GM12878 (cell line): ENCODE results near the gene PLEKHG2. TPM values are rescaled to one million over a fixed set of nuclear protein-coding genes. Genes with fewer than 3 reads are reported as not detected.

ENCODE experiments used
- ATAC-seq: fragments of 200-7000 bp; cut with Tn5 transposase; 3 replicates; pipeline ENCODE4 v1.9.1; 2020; ENCODE audit warnings: mild to moderate bottlenecking, moderate library complexity
- BruUV-seq: library from RNA; stranded (reverse); fragments of 400-500 nt; replicated peaks from 2 replicates; lab custom pipeline; 2021; lab: Mats Ljungman, UMichigan
- CTCF ChIA-PET: fragments of 300-600 bp; sonication (Branson Sonifier 250); formaldehyde crosslinking; extraction: SDS; loops from one replicate; lab custom pipeline; 2021; ENCODE audit warnings: inconsistent platforms; lab: Yijun Ruan, JAX
- POLR2A ChIA-PET: fragments of 350-600 bp; formaldehyde crosslinking; extraction: SDS; loops from one replicate; lab custom pipeline; 2021; ENCODE audit warnings: inconsistent platforms; lab: Charles Lee
- RAD21 ChIA-PET: fragments of 300-600 bp; sonication (Branson Sonifier 250); formaldehyde crosslinking; loops from one replicate; lab custom pipeline; 2023; ENCODE audit warnings: antibody characterized with exemption; ENCODE audit not compliant: unreplicated experiment; lab: Charles Lee
- SMC1A ChIA-PET: fragments of 300-600 bp; sonication (Branson Sonifier 250); formaldehyde crosslinking; loops from one replicate; lab custom pipeline; 2023; ENCODE audit not compliant: unreplicated experiment, uncharacterized antibody; lab: Charles Lee
- DNase-seq: peaks from one replicate; pipeline ENCODE4 v3.0.0-alpha.2; 2011; ENCODE audit warnings: low read depth, low spot score
- FAIRE-seq: peaks from 3 replicates; lab custom pipeline; 2011; peaks lifted over from hg19 to GRCh38; lab: Jason Lieb, UNC
- H2AFZ ChIP-seq: 2 replicates; pipeline ENCODE4 v1.6.0; 2011; ENCODE audit warnings: low read depth, low read length, control low read depth; ENCODE audit not compliant: control insufficient read depth
- H3K27ac ChIP-seq: 2 replicates; pipeline ENCODE4 v1.5.1; 2011; ENCODE audit warnings: control low read depth; ENCODE audit not compliant: control insufficient read depth, insufficient read depth
- H3K27me3 ChIP-seq, 2 experiments: replicated peaks in 1 of 2; 2 replicates each; pipeline versions ENCODE4 v1.6.0 to v1.6.1; 2011; ENCODE audit warnings: low read length in 1 of 2; ENCODE audit not compliant: control insufficient read depth in 2 of 2, insufficient read depth in 2 of 2
- H3K36me3 ChIP-seq, 2 experiments: 2 replicates each; pipeline ENCODE4 v1.5.1; 2011; ENCODE audit warnings: low read length in 1 of 2; ENCODE audit not compliant: control insufficient read depth in 2 of 2, insufficient read depth in 2 of 2
- H3K4me1 ChIP-seq: 2 replicates; pipeline ENCODE4 v1.6.1; 2011; ENCODE audit warnings: mild to moderate bottlenecking, low read length, moderate library complexity, mixed read lengths; ENCODE audit not compliant: control insufficient read depth, insufficient read depth
- H3K4me2 ChIP-seq: 2 replicates; pipeline ENCODE4 v1.6.0; 2011; ENCODE audit warnings: control low read depth; ENCODE audit not compliant: control insufficient read depth, insufficient read depth
- H3K4me3 ChIP-seq: fragments of 200-600 bp; sonication (generic); 2 replicates; pipeline ENCODE4 v1.5.1; 2016
- H3K79me2 ChIP-seq: 2 replicates; pipeline ENCODE4 v1.6.0; 2011; ENCODE audit warnings: low read length; ENCODE audit not compliant: control insufficient read depth, insufficient read depth
- H3K9ac ChIP-seq: 2 replicates; pipeline ENCODE4 v1.8.0; 2011; ENCODE audit warnings: low read length, control low read depth, mixed read lengths; ENCODE audit not compliant: control insufficient read depth, insufficient read depth
- H3K9me3 ChIP-seq: replicated peaks from 3 replicates; pipeline ENCODE4 v1.5.1; 2011; ENCODE audit warnings: mild to moderate bottlenecking, low read length; ENCODE audit not compliant: control insufficient read depth, insufficient read depth
- H4K20me1 ChIP-seq: 2 replicates; pipeline ENCODE4 v1.6.0; 2011; ENCODE audit not compliant: control insufficient read depth, insufficient read depth
- ASH2L ChIP-seq: fragments of 300-600, 200-600 bp; sonication (generic); IDR thresholded peaks from 2 replicates; pipeline ENCODE4 v1.6.1; 2017; ENCODE audit warnings: low read depth, mild to moderate bottlenecking, borderline replicate concordance
- CEBPB ChIP-seq, 2 experiments: fragments of 150-350 bp in 1 of 2; IDR thresholded peaks; 2 replicates each; pipeline ENCODE4 v1.6.1; 2012 to 2014; ENCODE audit warnings: low read depth in 2 of 2, low read length in 2 of 2, borderline replicate concordance in 1 of 2, inconsistent platforms in 1 of 2
- ETV6 ChIP-seq, 2 experiments: fragments of 450-650 bp in 1 of 2; IDR thresholded peaks in 1 of 2; conservative IDR thresholded peaks in 1 of 2; 2 replicates each; pipeline ENCODE4 v1.6.1; 2014; ENCODE audit warnings: antibody characterized with exemption in 1 of 2, borderline replicate concordance in 1 of 2, low read depth in 1 of 2, mild to moderate bottlenecking in 1 of 2, moderate library complexity in 1 of 2
- FOXM1 ChIP-seq: IDR thresholded peaks from 2 replicates; pipeline ENCODE4 v1.6.1; 2012; ENCODE audit warnings: low read depth, mild to moderate bottlenecking, inconsistent platforms, low read length, moderate library complexity
- GATAD2B ChIP-seq: fragments of 450-650 bp; conservative IDR thresholded peaks from 2 replicates; pipeline ENCODE4 v1.6.1; 2017; ENCODE audit warnings: low read depth, mild to moderate bottlenecking, moderate library complexity
- KLF5 ChIP-seq: fragments of 450-650 bp; IDR thresholded peaks from 2 replicates; pipeline ENCODE4 v1.6.1; 2014; ENCODE audit warnings: mild to moderate bottlenecking; ENCODE audit not compliant: partially characterized antibody
- PKNOX1 ChIP-seq: fragments of 450-650 bp; IDR thresholded peaks from 2 replicates; pipeline ENCODE4 v1.6.1; 2016; ENCODE audit warnings: mild to moderate bottlenecking
- POU2F2 ChIP-seq: IDR thresholded peaks from 3 replicates; pipeline ENCODE4 v1.6.1; 2011; ENCODE audit warnings: low read depth, mild to moderate bottlenecking, low read length, borderline replicate concordance
- RELA ChIP-seq: fragments of 450-650 bp; IDR thresholded peaks from 2 replicates; pipeline ENCODE4 v1.8.0; 2014; ENCODE audit warnings: borderline replicate concordance; ENCODE audit not compliant: partially characterized antibody
- RUNX3 ChIP-seq: IDR thresholded peaks from 2 replicates; pipeline ENCODE4 v1.6.1; 2012; ENCODE audit warnings: low read length, inconsistent platforms
- SMAD5 ChIP-seq: IDR thresholded peaks from 2 replicates; pipeline ENCODE4 v1.6.1; 2016; ENCODE audit warnings: antibody characterized with exemption, low read depth
- SMARCA5 ChIP-seq: fragments of 450-650 bp; IDR thresholded peaks from 2 replicates; pipeline ENCODE4 v1.6.1; 2017; ENCODE audit warnings: mild to moderate bottlenecking
- STAT3 ChIP-seq: IDR thresholded peaks from 2 replicates; pipeline ENCODE4 v1.6.1; 2011; ENCODE audit warnings: low read depth, low read length, improper control_type of control experiment
- TAF1 ChIP-seq: IDR thresholded peaks from 2 replicates; pipeline ENCODE4 v1.6.1; 2011; ENCODE audit warnings: mild to moderate bottlenecking, low read depth, low read length, borderline replicate concordance
- TCF7 ChIP-seq: IDR thresholded peaks from 2 replicates; pipeline ENCODE4 v1.6.1; 2014; ENCODE audit warnings: antibody characterized with exemption, borderline replicate concordance
- WRNIP1 ChIP-seq: IDR thresholded peaks from 2 replicates; pipeline ENCODE4 v1.6.1; 2011; ENCODE audit warnings: low read depth, low read length, improper control_type of control experiment, borderline replicate concordance
- ZNF274 ChIP-seq: IDR thresholded peaks from one replicate; pipeline ENCODE4 v1.8.0; 2011; ENCODE audit not compliant: insufficient read length, insufficient read depth
- WGBS: methylation state at CpG from one replicate; pipeline ENCODE4 v1.1.6; 2016; ENCODE audit warnings: low lambda C conversion rate; ENCODE audit not compliant: insufficient replicate concordance, insufficient coverage; ENCODE audit errors: missing lambda C conversion rate; 5-methylcytosine and 5-hydroxymethylcytosine counted together
- in situ Hi-C: fragments of 300-500 bp; cut with MboI; formaldehyde crosslinking; loops from 9 replicates; pipeline ENCODE4 v1.14.3; 2018; ENCODE audit warnings: mixed read lengths
- intact Hi-C: fragments of 100-400 bp; cut with micrococcal nuclease; formaldehyde crosslinking; loops from one replicate; pipeline ENCODE4 v1.14.2; 2022; ENCODE audit not compliant: unreplicated experiment
- polyA plus RNA-seq, 11 experiments: library from polyadenylated mRNA; depleted of rRNA in 4 of 11; unstranded in 6 of 11; stranded (reverse) in 5 of 11; fragments of >200 nt; fragmentation: Nextera tagmentation in 4 of 11; fragmentation: Illumina TruSeq in 1 of 11; extraction: Ambion mirVana in 4 of 11; extraction: Trizol in 1 of 11; gene quantifications; 1 replicate in 1 of 11; 2 replicates in 10 of 11; pipeline versions ENCODE4 v1.2.1 to v1.2.3, GENCODE V29; 2011 to 2016; ENCODE audit warnings: inconsistent platforms in 2 of 11, missing spikeins in 2 of 11, low read depth in 1 of 11
- total RNA-seq, 4 experiments: library from RNA; depleted of rRNA in 3 of 4; stranded (reverse); fragments of >200 nt in 3 of 4; fragmentation: Illumina TruSeq in 1 of 4; extraction: Trizol in 1 of 4; gene quantifications; 2 replicates each; pipeline versions ENCODE4 v1.2.1 to v1.2.3, GENCODE V29; 2013 to 2021
- TF ChIP-seq, protein P1 (sequence below): IDR thresholded peaks from 2 replicates; pipeline ENCODE4 v1.6.1; 2012; ENCODE audit warnings: low read depth, low read length, improper control_type of control experiment
- TF ChIP-seq, protein P2 (sequence below): fragments of 450-650 bp; IDR thresholded peaks from 2 replicates; pipeline ENCODE4 v1.6.1; 2017; ENCODE audit warnings: mild to moderate bottlenecking

PLEKHG2 gene
- total and polyA plus RNA-seq, 10 of the 15 experiments (the other 5 are each of a cell fraction or from before 2014, with no cell fraction given): 3.0 to 62.5 (median 17.2) TPM

DNA sequence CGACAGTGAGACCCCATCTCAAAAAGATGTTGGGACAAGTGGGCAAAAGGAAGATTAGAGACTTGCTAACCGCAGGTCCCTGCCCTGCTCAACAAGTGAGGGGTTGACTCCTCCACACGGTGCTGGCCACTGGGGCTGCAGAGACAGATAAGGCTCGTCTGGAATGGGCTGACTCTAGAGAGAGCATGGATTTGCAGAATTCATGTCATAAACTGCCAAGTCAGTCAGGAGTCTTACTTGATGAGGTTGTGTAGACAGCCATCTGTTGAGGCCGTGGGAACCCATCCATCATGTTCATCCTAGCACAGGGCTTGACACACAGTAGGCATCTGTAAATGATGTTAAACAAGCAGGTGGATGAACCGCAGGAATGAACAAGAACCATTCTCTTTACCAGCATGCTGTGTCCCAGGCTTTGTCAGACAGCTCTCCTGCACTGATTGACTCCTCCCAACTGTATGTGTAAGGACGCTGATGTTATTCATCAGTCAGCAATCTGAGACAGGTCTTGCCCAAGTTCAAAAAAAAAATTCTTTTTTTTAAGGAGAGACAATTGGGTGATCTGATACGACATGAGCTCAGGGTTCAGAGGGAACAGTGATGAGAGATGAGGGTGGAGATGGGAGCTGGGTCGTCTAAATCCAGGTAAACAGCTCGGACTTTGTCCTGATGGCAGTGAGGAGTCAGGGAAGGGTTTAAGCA is 30.4 kb upstream of the PLEKHG2 start (continued):
- TF ChIP-seq STAT3: no peak
- TF ChIP-seq TAF1: no peak
- TF ChIP-seq ETV6 (conservative IDR thresholded peaks at IDR 0.05 in 1 of 2, IDR thresholded peaks at IDR 0.05 in 1 of 2; ENCODE audit: borderline replicate concordance in 1 of 2, low read depth in 1 of 2): no peak
- no peak for TF ChIP-seq FOXM1
- TF ChIP-seq RUNX3: no peak
- TF ChIP-seq, protein P1, sequence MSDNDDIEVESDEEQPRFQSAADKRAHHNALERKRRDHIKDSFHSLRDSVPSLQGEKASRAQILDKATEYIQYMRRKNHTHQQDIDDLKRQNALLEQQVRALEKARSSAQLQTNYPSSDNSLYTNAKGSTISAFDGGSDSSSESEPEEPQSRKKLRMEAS: no peak
- no peak for TF ChIP-seq POU2F2
- TF ChIP-seq CEBPB (IDR thresholded peaks at IDR 0.05; ENCODE audit: borderline replicate concordance in 1 of 2, low read depth in 2 of 2, low read length in 2 of 2): no peak
- TF ChIP-seq RELA: no peak
- no peak for TF ChIP-seq GATAD2B
- TF ChIP-seq, all 136 proteins: peak for 0

- H2AFZ ChIP-seq: no peak overlapping the region
- no peaks in the 10 kb centered on the region for H3K9me3 ChIP-seq
- H3K36me3 ChIP-seq: peaks cover 6 to 19% of the 10 kb centered on the region in 2 experiments
- no peaks in the 10 kb centered on the region for H4K20me1 ChIP-seq
- ATAC-seq (no peak), DNase-seq (no peak), FAIRE-seq (no peak)
- CTCF ChIA-PET: interaction anchor here (1.0 kb wide), 1 partner anchor 263 kb away, joined by 3 read pairs; no protein-coding TSS in a partner anchor
- H3K27me3 ChIP-seq: no peaks in the 10 kb centered on the region
- SMC1A ChIA-PET: no interaction called here
- no peak overlapping the region for H3K4me3 ChIP-seq
- H3K79me2 ChIP-seq: no peaks in the 10 kb centered on the region
- no peak overlapping the region for H3K4me2 ChIP-seq
- RAD21 ChIA-PET: no interaction called here
- H3K4me1 ChIP-seq: no peaks in the 10 kb centered on the region
- POLR2A ChIA-PET: no interaction called here
- in situ Hi-C loops: no loop called here
- H3K27ac ChIP-seq: no peak overlapping the region
- no peak overlapping the region for H3K9ac ChIP-seq
- intact Hi-C loops: no loop called here
- 90% methylated on average over 18 of the region's 18 CpGs for WGBS
- BruUV-seq: no TSS peak
- TF ChIP-seq KLF5 (no peak), TCF7 (no peak), SMAD5 (no peak), SMARCA5 (no peak), ZNF274 (no peak), PKNOX1 (no peak), ASH2L (no peak), WRNIP1 (no peak)
- TF ChIP-seq, protein P1: no peak
- TF ChIP-seq, protein P2, sequence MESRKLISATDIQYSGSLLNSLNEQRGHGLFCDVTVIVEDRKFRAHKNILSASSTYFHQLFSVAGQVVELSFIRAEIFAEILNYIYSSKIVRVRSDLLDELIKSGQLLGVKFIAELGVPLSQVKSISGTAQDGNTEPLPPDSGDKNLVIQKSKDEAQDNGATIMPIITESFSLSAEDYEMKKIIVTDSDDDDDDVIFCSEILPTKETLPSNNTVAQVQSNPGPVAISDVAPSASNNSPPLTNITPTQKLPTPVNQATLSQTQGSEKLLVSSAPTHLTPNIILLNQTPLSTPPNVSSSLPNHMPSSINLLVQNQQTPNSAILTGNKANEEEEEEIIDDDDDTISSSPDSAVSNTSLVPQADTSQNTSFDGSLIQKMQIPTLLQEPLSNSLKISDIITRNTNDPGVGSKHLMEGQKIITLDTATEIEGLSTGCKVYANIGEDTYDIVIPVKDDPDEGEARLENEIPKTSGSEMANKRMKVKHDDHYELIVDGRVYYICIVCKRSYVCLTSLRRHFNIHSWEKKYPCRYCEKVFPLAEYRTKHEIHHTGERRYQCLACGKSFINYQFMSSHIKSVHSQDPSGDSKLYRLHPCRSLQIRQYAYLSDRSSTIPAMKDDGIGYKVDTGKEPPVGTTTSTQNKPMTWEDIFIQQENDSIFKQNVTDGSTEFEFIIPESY: no peak
Observed at GRCh38 chr19:39382991-39383828, 29.3 kb upstream of the PLEKHG2 start.
